Ramos (cell line): Measurements from ENCODE around the gene SNX11.

Source experiments
- in situ Hi-C: fragments of 300-500 bp; cut with MboI; formaldehyde crosslinking; loops from one replicate; pipeline ENCODE4 v1.14.3; 2022; ENCODE audit warnings: low sequenced_read_pairs; ENCODE audit not compliant: unreplicated experiment

The SNX11 gene

GRCh38 chr17:48155889-48156611, 48.5 kb downstream of the SNX11 start:
- in situ Hi-C loops, result no loop called here

- in situ Hi-C loops, result no loop called here
These were observed 51.7 kb downstream of the SNX11 start for GRCh38 chr17:48159232-48159631.

- in situ Hi-C loops, result no loop called here
These were observed 52.9 kb downstream of the SNX11 start for GRCh38 chr17:48160177-48161081.

- in situ Hi-C loops, result no loop called here
These were observed 53.8 kb downstream of the SNX11 start for GRCh38 chr17:48161127-48161905.

GRCh38 chr17:48162306-48162934, 54.9 kb downstream of the SNX11 start:
- in situ Hi-C loops, result no loop called here

- in situ Hi-C loops, result no loop called here
These were observed 55.5 kb downstream of the SNX11 start for GRCh38 chr17:48162946-48163506.

- in situ Hi-C loops, result no loop called here
These were observed 56.2 kb downstream of the SNX11 start for GRCh38 chr17:48163809-48164208.

GRCh38 chr17:48169926-48170325, 62.4 kb downstream of the SNX11 start:
- in situ Hi-C loops, result no loop called here
